Panc1 (cell line): ENCODE data around the gene AMIGO3.

Experiments
- POLR2AphosphoS5 ChIP-seq: IDR thresholded peaks from 2 replicates; pipeline ENCODE4 v1.6.1; 2012; ENCODE audit warnings: mild to moderate bottlenecking, low read depth, low read length, moderate library complexity
- SIN3A ChIP-seq: IDR thresholded peaks from 2 replicates; pipeline ENCODE4 v1.6.1; 2012; ENCODE audit warnings: low read depth, mild to moderate bottlenecking, low read length, moderate library complexity, borderline replicate concordance; ENCODE audit not compliant: insufficient read depth
- TF ChIP-seq, protein P1 (sequence below): fragments of 450-650 bp; IDR thresholded peaks from 2 replicates; pipeline ENCODE4 v1.5.1; 2017; ENCODE audit warnings: mild to moderate bottlenecking

- TF ChIP-seq POLR2AphosphoS5 (no peak), SIN3A (no peak)
- TF ChIP-seq, protein P1, sequence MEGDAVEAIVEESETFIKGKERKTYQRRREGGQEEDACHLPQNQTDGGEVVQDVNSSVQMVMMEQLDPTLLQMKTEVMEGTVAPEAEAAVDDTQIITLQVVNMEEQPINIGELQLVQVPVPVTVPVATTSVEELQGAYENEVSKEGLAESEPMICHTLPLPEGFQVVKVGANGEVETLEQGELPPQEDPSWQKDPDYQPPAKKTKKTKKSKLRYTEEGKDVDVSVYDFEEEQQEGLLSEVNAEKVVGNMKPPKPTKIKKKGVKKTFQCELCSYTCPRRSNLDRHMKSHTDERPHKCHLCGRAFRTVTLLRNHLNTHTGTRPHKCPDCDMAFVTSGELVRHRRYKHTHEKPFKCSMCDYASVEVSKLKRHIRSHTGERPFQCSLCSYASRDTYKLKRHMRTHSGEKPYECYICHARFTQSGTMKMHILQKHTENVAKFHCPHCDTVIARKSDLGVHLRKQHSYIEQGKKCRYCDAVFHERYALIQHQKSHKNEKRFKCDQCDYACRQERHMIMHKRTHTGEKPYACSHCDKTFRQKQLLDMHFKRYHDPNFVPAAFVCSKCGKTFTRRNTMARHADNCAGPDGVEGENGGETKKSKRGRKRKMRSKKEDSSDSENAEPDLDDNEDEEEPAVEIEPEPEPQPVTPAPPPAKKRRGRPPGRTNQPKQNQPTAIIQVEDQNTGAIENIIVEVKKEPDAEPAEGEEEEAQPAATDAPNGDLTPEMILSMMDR, result no peak
Measured at GRCh38 chr3:49761661-49762060, 42.2 kb upstream of the AMIGO3 start.
